SU-DHL-6 (cell line): ENCODE results near the gene GPR107.

Source experiments
- CTCF ChIP-seq: fragments of 200-600 bp; sonication (generic); IDR thresholded peaks from one replicate; pipeline ENCODE4 v1.5.1; 2017; ENCODE audit warnings: antibody characterized with exemption, mild to moderate bottlenecking, low read length, moderate library complexity; ENCODE audit not compliant: insufficient read depth, poor library complexity, severe bottlenecking
- EZH2phosphoT487 ChIP-seq: fragments of 200-600 bp; sonication (generic), shearing (Covaris generic); conservative IDR thresholded peaks from 2 replicates; pipeline ENCODE4 v1.6.1; 2018; ENCODE audit warnings: mild to moderate bottlenecking, antibody characterized with exemption, low read length, moderate library complexity, mixed read lengths

DNA sequence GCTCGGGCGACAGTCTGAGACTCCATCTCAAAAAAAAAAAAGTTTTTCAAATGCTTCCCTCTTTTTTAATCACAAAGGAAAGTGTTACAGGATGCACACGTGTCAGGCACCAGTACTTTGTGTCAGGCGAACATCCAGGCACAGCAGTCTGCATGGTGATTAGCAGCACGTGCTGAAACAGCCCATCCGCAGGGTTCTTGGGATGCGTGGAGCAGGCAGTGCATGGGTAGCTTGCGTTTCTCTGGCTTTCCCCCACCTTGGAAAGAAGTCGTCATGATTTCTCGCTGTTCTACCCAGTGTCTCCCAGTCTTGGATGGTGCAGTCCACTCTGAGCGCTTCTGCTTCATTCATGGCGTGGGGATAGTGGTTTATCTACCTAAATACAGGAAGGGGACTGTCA, 35.4 kb downstream of the GPR107 start:
- TF ChIP-seq CTCF (no peak), EZH2phosphoT487 (no peak)
